ENCODE data around the gene MRPS31.
"Not testable (repeated sequence)": the region's sequence is repeated elsewhere in the genome, so short reads cannot be mapped to it uniquely, and the experiment has no call there.

Gene MRPS31

DNA sequence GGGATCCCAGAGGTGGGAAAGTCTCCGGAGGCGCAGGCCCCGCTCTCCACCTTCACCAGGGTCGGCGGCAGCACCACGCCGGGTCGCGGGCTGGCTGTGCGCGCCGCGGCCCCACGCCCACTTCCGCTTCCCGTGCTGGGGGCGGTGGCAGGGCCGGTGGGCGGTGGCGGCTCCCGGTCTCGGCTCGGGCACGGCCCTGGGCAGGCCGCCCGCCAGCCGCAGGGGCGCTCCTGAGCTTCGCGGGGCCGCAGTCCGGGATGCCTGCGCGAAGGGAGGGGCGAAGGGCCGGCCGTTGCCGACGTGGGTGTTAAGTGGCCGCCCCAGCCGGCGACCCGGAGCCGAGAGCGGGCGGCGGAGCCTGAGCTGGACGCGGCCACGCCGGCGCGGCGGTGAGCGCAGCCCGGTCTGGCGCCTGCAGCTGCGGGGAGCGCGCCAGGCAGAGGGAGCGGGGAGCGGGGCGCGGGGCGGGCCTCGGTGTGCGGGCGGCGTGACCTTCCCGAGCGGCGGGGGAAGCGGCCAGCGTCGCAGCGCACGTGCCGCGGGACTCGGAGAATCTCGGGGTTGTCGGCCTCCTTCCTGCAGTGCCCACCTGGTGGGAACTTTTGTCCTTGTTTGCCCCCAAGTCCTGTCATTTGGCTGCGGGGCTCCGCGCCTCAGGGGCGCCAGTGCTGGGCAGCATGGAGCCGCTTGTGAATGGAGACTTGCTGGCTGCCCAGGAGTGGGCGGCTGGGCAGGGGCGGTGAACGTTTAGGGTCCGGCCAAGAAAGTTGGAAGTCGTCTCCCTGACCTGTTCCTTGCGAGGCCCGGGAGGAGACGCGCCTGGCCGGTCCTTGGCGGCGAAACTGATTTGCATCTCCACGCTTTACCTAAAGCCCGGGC is 18.5 kb upstream of the MRPS31 start, which contains the start of gene SLC25A15:
Gene SLC25A15 (plus strand): TSS at position 337 of the 879 bp plus-strand sequence. CDS start 3,616 bp downstream, outside the sequence.
- peak; percentile 29 to 52 for DNase-seq (ENCODE audit: low read depth in 2 of 2, low spot score in 1 of 2)

DNA sequence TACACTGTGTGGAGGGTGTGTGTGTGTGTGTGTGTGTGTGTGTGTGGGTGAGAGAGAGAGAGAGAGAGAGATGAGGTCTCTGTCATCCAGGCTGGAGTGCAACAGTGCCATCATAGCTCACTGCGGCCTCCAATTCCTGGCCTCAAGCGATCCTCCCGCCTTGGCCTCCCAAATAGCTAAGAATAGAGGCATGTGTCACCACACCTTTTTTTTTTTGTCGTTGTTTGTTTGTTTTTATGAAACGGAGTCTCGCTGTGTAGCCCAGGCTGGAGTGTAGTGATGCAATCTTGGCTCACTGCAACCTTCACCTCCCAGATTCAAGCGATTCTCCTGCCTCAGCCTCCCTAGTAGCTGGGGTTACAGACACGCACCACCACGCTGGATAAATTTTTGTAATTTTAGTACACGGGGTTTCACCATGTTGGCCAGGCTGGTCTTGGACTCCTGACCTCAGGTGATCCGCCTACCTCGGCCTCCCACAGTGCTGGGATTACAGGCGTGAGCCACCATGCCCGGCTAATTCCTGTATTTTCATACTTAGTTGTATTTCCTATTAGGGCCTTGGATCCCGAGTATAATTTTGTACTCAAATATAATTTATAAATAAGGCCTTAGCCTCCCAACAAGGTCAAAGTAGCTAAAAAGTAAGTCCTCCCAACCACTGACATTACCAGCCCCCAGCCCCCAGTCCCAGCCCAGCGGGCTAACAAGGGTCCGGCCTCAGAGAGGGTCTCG is 17.7 kb upstream of the MRPS31 start:
- not testable (repeated sequence) for DNase-seq (ENCODE audit: low read depth in 2 of 2, low spot score in 1 of 2)

DNA sequence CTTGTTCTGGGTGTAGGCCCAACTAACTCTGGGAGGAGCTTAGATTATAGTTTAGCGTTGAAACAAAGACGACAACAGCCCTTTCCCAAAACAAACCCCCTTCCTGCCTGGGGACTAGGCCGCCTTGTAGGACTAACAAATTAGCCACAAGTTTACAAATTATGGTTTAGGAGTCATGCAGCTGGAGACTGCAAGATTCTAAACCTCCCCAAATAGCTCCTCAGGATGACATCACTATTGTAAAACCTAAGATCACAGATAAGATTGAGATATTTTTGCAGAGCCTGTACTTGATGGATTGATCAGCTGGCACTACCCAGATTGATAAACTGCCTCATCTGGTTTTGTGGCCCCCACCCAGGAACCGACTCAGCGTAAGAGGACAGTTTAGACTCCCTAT is 16.1 kb upstream of the MRPS31 start:
- DNase-seq (ENCODE audit: low read depth in 2 of 2, low spot score in 1 of 2), result no peak

DNA sequence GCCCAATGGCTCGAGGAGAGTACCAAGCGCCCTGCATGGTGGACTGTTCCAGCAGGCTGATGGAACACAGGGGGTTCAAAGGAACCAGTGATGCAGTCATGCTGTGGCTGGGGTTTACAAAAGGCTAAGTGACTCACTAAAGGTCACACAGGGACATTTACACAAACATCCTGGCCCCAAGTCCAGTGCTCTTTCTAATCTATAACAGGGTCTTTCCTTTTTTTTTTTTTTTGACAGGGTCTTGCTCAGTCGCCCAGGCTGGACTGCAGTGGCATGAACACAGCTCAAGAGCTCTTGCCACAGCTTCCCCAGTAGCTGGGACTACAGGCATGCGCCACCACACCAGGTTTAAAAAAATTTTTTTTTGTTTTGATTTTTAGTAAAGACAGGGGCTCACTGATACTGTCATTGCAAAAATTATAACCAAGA is 15.6 kb upstream of the MRPS31 start:
- DNase-seq (ENCODE audit: low read depth in 2 of 2, low spot score in 1 of 2), result no peak

DNA sequence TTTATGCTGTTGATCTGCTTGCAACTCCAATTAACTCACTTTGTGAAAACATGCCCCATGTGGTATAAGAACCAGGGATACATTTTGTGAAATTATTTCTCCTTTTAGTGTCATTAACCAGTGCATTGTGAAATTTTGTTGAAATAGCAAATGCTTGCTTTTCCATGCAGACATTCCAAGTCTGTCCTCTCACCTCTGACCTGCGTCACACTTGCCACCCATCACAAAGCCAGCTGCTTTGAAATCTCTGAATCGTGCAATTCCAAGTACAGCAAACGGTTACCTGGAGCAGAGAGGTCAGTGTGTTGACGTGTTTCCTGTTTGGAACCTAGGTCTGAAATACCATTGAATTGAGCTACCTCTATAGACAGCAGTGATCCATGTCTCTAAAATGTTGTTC is 13.6 kb upstream of the MRPS31 start:
- no peak for DNase-seq (ENCODE audit: low read depth in 2 of 2, low spot score in 1 of 2)

DNA sequence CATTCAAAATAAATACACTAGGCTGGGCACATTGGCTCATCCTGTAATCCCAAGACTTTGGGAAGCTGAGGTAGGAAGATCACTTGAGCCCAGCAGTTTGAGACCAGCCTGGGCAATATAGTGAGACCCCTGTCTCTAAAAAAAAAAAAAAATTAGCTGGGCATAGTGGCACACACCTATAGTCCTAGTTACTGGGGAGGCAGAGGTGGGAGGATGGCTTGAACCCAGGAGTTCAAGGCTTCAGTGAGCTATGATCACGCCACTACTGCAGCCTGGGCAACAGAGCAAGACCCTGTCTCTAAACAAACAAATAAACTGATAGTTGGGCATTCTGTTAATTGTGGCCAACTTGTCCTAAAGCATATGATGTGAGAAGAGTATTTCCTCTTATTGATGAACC is 12.0 kb upstream of the MRPS31 start:
- not testable (repeated sequence) for DNase-seq (ENCODE audit: low read depth in 2 of 2, low spot score in 1 of 2)

DNA sequence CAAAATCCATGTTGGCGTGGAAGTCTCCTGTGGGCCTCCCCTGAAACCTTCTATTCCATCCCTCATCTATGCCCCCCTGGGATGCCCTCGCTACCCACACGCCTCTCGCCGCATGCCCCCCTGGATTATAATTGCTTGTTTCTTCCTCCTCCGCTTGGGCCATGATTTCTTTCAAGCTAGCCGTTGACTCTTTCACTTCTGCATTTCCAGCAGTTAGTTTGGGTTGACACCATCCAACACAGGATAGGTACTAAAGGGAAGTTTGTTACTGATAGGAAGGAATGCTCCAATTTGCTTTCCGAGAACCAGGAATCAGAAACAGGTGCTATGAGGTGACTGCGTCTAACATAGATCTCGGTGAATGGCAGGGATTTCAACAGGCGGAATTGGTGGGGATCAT is 10.7 kb upstream of the MRPS31 start:
- DNase-seq (ENCODE audit: low read depth in 2 of 2, low spot score in 1 of 2), result no peak

DNA sequence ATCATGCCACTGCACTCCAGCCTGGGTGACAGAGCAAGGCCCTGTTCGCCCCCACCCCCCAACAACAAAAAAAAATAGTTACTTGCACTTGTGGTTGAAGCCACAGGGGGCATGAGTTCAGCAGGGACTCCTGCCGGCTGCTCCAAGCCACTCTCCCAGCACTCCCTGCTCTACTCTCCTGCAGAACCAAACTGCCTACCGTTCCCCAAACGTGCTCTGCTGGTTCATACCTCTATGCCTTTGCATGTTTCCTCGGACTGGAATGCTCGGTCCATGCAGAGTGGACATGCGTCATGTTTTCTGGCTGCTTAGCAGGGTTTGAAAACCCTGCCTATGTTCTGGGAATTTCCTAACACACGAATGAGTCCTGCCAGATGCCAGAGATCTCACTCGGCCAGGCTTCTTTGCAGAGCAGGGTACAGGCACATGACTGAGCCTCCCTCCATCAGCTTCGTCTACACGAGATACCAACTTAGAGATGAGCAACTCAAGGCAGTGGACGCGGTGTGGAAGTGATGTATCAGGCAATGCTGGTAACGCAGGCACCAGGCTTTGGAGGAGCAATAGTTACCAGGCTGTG is 9.9 kb upstream of the MRPS31 start:
- DNase-seq (ENCODE audit: low read depth in 2 of 2, low spot score in 1 of 2), result no peak

DNA sequence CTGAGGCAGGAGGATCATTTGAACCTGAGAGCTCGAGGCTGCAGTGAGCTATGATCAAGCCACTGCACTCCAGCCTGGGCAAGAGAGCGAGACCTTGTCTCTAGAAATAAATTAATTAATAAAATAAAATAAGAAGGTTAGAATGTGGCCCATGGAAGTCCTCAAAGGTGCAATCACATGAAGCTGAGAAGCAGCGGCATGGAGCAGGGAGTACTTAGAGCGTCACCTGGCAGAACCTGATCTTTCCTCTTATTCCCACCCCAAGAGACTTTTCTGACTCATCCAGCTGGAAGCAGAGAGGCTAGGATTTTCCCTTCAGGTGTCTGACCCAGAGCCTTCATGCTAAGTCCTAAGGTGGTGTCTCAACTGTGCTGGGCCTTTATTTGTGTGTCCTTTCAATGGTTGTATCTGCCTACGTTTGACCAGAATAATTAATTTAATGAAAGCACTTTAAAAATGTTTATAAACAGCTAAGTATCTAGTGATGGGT is 8.9 kb upstream of the MRPS31 start:
- no peak for DNase-seq (ENCODE audit: low read depth in 2 of 2, low spot score in 1 of 2)

DNA sequence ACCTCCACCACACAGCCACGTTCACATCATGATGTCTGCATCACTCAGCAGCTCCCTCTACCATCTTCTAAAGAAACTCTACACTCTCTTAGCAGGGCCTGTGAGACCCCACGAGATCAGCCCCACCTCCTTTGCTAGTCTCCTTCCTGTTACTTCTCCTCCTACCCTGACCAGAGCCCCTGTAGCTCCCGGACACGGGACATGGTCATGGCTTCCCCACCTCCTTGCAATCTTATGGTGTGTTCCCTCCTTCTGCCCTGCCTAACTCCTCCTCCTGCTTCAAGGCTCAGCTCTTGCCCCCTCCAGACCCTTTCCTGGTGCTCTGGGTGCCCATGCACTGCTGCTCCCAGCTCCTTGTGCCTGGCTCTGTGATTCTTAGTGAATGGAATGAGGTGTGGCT is 8.1 kb upstream of the MRPS31 start:
- no peak for DNase-seq (ENCODE audit: low read depth in 2 of 2, low spot score in 1 of 2)

DNA sequence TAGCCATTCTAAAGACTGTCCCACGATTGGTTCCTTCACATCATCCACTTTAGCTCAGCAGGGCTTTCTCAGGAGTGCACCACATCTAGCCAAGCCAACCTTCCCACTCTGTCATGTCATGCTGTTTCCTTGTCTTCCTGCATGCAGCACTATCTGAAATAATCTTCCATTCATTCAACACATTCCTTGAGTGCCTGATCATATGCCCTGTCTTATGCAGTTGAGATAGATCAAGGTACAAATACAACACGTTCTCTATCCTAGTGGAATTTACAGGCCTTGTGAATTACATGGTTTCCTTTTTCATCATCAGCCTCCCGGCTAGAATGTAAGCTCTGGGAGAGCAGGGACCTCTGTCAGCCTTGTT is 6.8 kb upstream of the MRPS31 start:
- DNase-seq (ENCODE audit: low read depth in 2 of 2, low spot score in 1 of 2), result no peak

DNA sequence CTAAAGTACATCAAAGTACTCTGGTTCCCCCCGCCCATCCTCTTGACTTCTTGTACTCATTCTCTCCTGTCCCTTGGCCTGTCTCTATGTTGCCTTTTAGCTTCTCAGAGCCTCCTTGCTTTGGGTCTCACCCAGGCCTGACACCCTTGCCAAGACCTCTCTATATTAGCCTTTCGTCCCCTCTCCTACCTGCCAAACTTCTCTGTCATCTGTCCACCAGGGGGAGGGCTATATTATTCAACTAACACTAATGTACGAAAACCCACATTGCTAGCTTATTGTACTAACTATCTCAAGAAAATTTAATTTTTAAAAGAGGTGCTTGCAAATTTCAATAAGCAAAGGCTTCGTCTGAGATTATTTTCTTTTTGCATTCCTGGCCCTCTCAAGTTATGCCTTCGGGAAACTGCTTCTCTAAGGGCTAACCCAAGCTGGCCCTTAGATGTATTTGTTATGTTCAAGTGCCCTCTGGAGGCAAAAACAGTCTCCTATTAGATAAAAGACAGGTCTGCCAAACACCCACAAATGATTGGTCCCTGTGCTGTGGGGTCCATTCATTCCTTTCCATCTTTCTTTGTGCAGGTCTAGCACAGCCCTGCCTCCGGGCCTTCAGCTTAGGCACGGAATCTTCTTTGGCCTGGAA is 6.3 kb upstream of the MRPS31 start:
- no peak for DNase-seq (ENCODE audit: low read depth in 2 of 2, low spot score in 1 of 2)

DNA sequence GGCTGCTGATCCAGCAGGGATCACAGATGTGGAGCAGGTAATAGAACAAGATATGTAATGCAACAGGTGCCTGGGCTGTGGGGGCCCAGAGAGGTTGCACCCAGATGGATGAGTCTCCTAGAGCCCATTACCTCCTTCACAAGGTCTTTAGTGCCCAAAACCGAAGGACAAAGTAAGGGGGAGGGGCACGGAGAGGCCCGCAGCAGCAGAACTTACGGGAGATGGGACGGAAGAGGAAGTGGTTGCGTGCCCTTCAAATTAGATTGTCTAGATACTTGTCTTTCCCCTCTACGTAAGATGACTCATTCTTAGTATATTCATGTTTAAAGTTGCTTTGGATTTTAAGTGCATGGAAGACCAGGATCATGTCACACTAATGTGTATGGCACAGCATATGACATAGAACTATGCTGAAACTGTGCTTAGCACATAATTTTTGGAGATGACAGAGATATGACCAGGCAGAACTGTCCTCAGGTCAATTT is 5.7 kb upstream of the MRPS31 start:
- peak in 1 of 2 donors; percentile 17 for DNase-seq (ENCODE audit: low read depth in 2 of 2, low spot score in 1 of 2)

DNA sequence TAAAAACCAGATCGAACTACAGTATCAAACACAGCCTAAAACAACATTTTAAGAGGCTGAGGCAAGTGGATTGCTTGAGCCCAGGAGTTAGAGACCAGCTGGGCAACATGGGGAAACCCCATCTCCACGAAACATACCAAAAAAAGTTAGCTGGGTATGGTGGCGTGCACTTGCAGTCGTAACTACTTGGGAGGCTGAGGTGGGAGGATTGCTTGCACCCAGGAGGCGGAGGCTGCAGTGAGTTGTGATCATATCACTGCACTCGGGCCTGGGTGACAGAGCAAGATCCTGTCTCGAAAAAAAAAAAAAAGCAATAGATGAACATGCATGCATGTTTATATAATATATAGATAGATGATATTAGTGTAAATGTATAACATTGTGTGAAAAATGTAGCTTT is 5.2 kb upstream of the MRPS31 start:
- no peak for DNase-seq (ENCODE audit: low read depth in 2 of 2, low spot score in 1 of 2)

DNA sequence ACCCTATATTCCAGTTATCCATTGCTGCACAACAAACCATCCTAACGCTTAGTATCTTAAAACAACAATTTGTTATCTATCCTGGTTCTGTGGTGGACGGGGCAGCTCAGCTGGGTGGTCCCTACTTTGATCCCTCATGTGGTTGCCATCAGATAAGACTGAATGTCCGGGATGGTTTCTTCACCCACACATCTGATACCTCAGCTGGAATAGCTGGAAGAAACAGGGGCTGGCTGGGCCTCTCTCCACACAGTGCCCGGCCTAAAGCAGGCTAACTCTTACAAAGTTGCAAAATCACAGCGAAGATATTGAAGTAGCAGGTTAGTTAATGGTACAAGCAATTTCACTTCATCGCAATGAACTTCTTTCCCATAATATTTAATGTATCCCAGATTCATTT is 3.7 kb upstream of the MRPS31 start:
- DNase-seq (ENCODE audit: low read depth in 2 of 2, low spot score in 1 of 2), result no peak

DNA sequence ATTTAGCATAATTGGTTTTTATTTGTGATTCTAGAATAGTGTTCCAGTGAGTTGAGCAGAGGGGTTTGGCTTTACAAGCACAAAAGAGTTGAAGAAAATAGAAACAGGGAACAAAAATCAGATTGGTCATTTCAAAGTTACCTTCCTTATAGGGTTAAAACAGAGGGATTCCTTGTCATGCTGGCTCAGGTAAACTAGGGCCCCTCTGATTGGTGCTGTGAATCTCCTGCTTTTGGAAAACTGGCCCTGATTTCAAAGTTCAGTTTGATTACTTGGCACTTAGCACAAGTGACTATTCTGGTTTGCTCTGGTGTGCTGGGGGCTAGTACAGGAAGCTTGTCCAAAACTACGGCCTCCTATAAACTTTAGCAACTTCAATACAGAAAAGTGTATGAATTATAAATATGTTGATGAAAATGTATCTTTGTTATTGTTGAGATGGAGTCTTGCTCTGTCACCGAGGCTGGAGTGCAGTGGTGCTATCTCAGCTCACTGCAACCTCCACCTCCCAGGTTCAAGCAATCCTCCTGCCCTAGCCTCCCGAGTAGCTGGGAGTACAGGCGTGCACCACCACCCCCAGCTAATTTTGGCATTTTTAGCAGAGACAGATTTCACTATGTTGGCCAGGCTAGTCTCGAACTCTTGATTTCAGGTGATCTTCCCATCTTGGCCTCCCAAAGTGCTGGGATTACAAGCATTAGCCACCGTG is 1.9 kb upstream of the MRPS31 start:
- DNase-seq (ENCODE audit: low read depth in 2 of 2, low spot score in 1 of 2), result no peak

DNA sequence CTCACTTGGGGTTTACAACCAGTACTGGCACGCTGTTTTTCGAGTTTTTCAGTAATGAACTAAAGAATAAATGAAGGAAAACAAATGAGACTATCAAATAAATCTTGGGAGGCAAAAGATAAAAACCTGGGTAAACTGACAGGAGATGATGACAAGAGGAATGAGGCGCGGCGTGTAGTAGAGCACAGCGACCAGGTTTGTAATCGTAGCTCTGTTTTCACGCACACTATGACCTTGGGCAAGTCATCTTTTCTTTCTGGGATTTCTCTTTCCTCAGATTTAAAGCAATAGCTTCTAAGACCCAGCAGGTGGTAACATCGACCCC is 419 bp downstream of the MRPS31 start:
- no peak for DNase-seq (ENCODE audit: low read depth in 2 of 2, low spot score in 1 of 2)

DNA sequence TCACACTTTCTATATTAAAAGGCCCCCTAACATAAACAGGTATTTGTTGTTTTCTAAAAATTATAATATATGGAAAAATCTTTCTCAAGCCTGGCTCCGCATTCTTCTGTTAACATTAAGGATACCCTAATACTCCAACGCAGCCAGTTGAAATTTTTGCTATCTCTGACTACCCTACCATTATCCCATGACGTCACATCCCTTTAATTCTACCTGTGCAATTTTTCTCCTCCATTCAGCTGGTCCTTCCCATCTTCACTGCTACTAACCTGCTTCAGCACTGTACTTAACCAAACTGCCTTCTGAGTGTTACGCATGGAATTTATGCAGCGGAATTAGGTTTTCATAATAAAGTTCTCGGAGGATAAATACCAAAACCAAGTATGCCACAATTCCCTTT is 1.0 kb downstream of the MRPS31 start:
- no peak for DNase-seq (ENCODE audit: low read depth in 2 of 2, low spot score in 1 of 2)

DNA sequence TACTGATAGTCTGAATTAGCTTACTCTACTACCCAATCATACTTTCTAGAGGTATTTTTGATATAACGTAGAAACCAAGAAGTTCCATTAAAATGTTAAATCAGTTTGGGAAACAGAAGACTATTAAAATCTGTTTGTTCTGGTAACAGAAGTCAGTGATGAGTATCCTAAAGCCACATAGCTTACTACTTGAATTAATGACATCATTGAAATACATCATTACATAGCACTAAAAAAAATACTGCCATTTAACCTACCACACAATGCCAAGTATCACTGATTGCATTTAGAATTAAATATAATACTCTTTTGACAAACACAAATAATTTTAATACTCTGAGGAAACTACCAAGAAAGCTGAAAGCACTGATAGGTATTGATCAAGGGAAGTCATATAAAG is 5.4 kb downstream of the MRPS31 start:
- no peak for DNase-seq (ENCODE audit: low read depth in 2 of 2, low spot score in 1 of 2)

DNA sequence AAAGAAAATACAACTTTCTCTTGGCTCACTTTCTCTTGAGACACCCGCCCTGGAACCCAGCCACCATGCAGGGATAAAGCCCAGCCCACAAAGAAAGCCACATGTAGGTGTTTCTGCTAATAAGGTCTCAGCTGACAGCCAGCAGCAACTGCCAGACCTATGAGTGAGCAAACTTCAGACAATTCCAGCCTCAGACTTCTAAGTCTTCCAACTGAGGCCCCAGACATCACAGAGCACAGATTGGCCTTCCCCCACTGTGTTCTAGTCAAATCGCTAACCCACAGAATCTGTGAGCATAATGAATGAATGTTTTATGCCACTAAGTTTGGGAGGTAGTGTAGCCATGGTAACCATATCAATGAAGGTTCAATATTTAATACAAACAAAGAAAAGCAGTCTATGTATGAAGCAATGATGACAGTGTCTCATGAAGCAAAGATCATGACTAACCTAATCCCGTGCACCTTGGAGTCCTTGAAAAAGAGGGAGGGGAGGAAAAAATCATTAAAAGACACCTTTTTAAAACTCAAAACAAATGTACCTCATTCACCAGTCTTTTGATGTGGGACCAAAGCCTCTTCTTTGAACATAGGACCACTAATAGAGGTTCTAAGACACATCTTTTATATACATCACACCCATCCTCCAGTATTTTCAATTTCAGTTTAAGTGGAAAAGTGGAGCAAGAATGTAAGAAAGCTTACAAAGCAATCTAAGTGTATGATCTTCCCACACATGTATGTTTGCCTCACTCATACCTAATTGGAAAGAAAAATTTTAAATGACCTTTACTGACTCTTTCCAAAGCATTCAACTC is 6.2 kb downstream of the MRPS31 start:
- DNase-seq (ENCODE audit: low read depth in 2 of 2, low spot score in 1 of 2), result no peak

Data from stimulated activated CD8-positive, alpha-beta memory T cell treated with anti-CD3 and anti-CD28 coated beads, Interleukin-4, amount 100 ng/mL, for 1 hour (primary cell).